ENCODE data around the gene EXOG.
A peak's percentile ranks its signal among the peaks of the same experiment; 100 is the strongest.

The EXOG gene

DNA sequence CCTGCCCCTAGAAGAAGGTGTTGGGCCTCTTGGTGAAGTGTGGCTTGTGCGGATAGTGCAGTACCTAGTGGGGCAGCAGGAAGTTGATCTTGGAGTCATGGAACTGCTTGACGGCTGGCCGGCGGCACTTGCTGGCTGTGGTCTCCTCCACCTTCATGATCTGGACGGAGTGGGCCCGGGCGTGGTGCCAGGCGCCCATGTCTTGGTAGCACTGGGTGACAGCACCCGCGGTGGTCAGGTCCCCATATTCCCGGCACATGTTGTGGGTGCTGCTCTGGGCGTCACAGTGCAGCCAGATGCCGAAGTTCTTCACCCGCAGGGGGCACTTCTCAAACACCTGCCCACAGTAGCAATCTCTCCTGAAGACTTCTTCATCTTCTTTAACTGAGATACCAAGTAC, 30.7 kb downstream of the EXOG start:
- Histone ChIP-seq H3K4me3 (ENCODE audit: low read depth, low read length) (no peak overlapping the region), H3K27me3 (ENCODE audit: insufficient read depth, low read depth, severe bottlenecking) (no peaks in the 10 kb centered on the region), H3K36me3 (peaks cover 11% of the 10 kb centered on the region), H3K9me3 (ENCODE audit: severe bottlenecking) (no peaks in the 10 kb centered on the region), H3K27ac (no peak overlapping the region)
- TF ChIP-seq, protein P1, sequence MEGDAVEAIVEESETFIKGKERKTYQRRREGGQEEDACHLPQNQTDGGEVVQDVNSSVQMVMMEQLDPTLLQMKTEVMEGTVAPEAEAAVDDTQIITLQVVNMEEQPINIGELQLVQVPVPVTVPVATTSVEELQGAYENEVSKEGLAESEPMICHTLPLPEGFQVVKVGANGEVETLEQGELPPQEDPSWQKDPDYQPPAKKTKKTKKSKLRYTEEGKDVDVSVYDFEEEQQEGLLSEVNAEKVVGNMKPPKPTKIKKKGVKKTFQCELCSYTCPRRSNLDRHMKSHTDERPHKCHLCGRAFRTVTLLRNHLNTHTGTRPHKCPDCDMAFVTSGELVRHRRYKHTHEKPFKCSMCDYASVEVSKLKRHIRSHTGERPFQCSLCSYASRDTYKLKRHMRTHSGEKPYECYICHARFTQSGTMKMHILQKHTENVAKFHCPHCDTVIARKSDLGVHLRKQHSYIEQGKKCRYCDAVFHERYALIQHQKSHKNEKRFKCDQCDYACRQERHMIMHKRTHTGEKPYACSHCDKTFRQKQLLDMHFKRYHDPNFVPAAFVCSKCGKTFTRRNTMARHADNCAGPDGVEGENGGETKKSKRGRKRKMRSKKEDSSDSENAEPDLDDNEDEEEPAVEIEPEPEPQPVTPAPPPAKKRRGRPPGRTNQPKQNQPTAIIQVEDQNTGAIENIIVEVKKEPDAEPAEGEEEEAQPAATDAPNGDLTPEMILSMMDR (IDR thresholded peaks at IDR 0.05; ENCODE audit: low read depth, low read length): no peak
- DNase-seq: no peak

DNA sequence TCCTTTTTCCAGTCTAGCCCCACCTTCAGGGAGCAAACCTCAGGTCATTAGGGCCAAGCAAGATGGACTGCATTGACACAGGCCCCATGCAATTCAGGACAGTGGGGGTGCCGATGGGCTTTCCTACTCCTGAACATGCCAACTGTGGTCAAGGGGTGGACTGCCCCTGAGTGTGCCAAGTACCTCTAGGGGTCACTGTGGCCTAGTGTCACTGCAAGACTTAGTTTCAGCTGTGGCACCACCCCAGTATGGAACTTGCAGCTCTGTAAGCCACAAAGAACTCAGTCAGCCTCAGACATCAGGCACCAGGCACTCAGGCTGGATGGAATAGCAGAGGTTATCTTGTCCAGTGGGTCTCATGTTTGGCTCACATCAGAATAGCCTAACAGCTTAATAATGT, 32.3 kb downstream of the EXOG start:
- H3K27me3 ChIP-seq (ENCODE audit: insufficient read depth, low read depth, severe bottlenecking): no peaks in the 10 kb centered on the region
- H3K4me3 ChIP-seq (ENCODE audit: low read depth, low read length): no peak overlapping the region
- DNase-seq: peak; percentile 70
- TF ChIP-seq, protein P1 (IDR thresholded peaks at IDR 0.05; ENCODE audit: low read depth, low read length): peak; percentile 73
- no peak overlapping the region for H3K27ac ChIP-seq
- peaks cover 11% of the 10 kb centered on the region for H3K36me3 ChIP-seq
- H3K9me3 ChIP-seq (ENCODE audit: severe bottlenecking): no peaks in the 10 kb centered on the region

DNA sequence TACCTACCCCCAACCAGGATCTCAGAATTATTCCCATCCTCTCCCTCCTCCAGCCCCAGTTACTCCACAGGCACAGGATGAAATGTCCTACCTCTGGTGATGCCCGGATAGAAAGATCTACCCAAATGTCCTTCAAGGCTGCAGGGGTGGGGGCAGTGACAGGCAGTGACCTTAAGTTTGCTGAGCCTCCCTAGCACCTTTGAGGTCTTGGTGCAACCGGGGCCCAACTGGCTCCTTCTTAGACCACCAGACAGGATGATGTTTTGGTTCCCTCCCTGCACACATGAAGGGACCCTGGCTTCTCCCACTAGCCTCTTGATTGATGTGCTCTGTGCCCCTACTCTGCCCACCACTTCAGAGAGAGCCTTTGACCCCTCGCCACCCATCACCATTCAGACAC, 36.4 kb downstream of the EXOG start:
- H3K36me3 ChIP-seq: no peaks in the 10 kb centered on the region; the same call in none of the 2 replicates
- no peak overlapping the region for H3K4me3 ChIP-seq (ENCODE audit: low read depth, low read length)
- DNase-seq: no peak
- H3K27me3 ChIP-seq (ENCODE audit: insufficient read depth, low read depth, severe bottlenecking): no peaks in the 10 kb centered on the region
- TF ChIP-seq, protein P1 (IDR thresholded peaks at IDR 0.05; ENCODE audit: low read depth, low read length): no peak
- H3K9me3 ChIP-seq (ENCODE audit: severe bottlenecking): no peaks in the 10 kb centered on the region
- no peak overlapping the region for H3K27ac ChIP-seq

DNA sequence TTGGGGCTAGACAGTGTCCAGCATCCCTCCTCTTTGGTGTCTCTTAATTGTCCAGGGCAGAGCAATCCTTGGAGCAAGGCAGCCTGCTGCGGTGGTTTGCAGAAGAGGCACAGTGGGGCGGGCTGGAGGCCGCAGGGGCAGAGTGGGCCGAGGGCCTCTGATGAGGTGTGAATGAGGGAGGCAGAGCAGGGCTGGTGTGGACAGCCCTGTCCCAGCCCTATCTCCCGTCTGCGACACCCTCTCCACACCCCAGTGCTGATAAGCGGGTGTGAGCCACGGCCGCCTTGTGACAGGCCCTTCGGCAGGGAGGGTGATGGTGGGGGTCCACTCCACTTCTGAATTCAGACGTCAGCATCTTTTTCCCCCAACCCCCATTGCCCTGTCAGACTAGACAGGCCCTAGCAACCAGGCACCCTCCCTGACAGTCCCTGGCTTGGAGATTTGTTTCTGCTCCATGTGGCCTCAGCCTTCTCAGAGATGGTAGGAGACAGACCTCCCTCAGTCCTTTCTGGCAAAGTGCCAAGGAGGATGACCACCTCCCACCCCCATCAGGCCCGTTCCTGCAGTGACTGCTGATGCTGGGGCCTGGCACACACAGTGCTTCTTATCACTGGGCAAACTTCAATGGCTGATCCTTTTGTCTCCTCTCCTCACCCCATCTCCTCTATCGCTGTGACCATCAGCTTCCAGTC, 37.3 kb downstream of the EXOG start:
- no peak overlapping the region for H3K27ac ChIP-seq
- TF ChIP-seq, protein P1 (IDR thresholded peaks at IDR 0.05; ENCODE audit: low read depth, low read length): no peak

DNA sequence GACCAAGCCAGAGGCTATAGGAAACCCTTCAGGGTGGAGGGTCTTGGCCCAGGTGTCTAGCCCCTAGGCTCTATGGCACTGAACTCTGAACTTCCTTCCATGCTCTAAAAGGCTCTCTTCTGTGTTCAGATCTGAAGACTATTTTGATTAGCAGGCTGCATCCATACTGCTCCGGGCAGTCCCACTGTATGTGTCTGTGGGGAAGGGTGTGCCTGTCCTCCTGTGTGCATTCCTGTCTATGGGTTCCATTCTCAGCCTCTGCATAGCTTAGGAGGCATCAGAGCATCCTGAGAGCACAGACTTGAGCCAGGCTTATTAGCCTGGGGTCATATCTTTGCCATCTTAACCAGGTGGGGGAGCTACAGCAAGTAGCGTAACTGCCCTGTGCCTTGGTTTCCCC, 38.0 kb downstream of the EXOG start:
- H3K27me3 ChIP-seq (ENCODE audit: insufficient read depth, low read depth, severe bottlenecking): no peaks in the 10 kb centered on the region
- TF ChIP-seq, protein P1 (IDR thresholded peaks at IDR 0.05; ENCODE audit: low read depth, low read length): no peak
- no peak overlapping the region for H3K27ac ChIP-seq
- DNase-seq: no peak
- no peak overlapping the region for H3K4me3 ChIP-seq (ENCODE audit: low read depth, low read length)
- no peaks in the 10 kb centered on the region; the same call in 1 of the 2 replicates for H3K36me3 ChIP-seq
- H3K9me3 ChIP-seq (ENCODE audit: severe bottlenecking): no peaks in the 10 kb centered on the region

More for the DNA sequence above, 37.3 kb downstream of the EXOG start:
- Histone ChIP-seq H3K9me3 (ENCODE audit: severe bottlenecking) (no peaks in the 10 kb centered on the region), H3K4me3 (ENCODE audit: low read depth, low read length) (no peak overlapping the region), H3K27me3 (ENCODE audit: insufficient read depth, low read depth, severe bottlenecking) (no peaks in the 10 kb centered on the region), H3K36me3 (no peaks in the 10 kb centered on the region; the same call in 1 of the 2 replicates)
- DNase-seq: no peak

DNA sequence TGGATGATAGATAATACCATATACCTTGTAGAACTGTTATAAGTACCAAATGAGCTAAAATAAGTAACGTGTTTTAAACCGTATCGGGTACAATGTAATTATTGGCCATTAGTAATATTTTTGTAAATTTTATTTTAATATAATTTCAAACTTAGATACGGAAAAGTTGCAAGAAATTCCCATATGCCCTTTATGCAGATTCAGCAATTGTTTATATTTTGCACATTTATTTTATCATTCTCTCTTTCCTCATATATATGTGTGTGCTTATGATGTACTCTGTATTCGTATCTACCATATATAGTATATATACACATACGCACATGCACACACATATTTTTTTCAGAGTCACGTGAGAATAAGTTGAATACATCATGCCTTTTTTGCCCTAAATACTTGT, 38.5 kb downstream of the EXOG start:
- H3K27ac ChIP-seq: no peak overlapping the region
- TF ChIP-seq, protein P1 (IDR thresholded peaks at IDR 0.05; ENCODE audit: low read depth, low read length): no peak
- H3K27me3 ChIP-seq (ENCODE audit: insufficient read depth, low read depth, severe bottlenecking): no peaks in the 10 kb centered on the region
- DNase-seq: no peak
- no peaks in the 10 kb centered on the region; the same call in 1 of the 2 replicates for H3K36me3 ChIP-seq
- no peak overlapping the region for H3K4me3 ChIP-seq (ENCODE audit: low read depth, low read length)
- no peaks in the 10 kb centered on the region for H3K9me3 ChIP-seq (ENCODE audit: severe bottlenecking)
